Measurements from ENCODE around the gene PSMB10.

The PSMB10 gene

GRCh38 chr16:67914758-67915495 lies 21.7 kb downstream of the PSMB10 start:
- H3K4me3 ChIP-seq (ENCODE audit: low read length) = no peak overlapping the region
- no peak for TF ChIP-seq CTCF (IDR thresholded peaks at IDR 0.05; ENCODE audit: insufficient read depth, low read depth, low read length, missing control alignments)
- no peak for DNase-seq (ENCODE audit: low read depth)

GRCh38 chr16:67910158-67910557 lies 26.5 kb downstream of the PSMB10 start:
- DNase-seq (ENCODE audit: low read depth) = peak; percentile 81
- TF ChIP-seq CTCF (IDR thresholded peaks at IDR 0.05; ENCODE audit: insufficient read depth, low read depth, low read length, missing control alignments) = no peak
- H3K4me3 ChIP-seq (ENCODE audit: low read length) = no peak overlapping the region

- DNase-seq (ENCODE audit: low read depth) = no peak
- TF ChIP-seq CTCF (IDR thresholded peaks at IDR 0.05; ENCODE audit: insufficient read depth, low read depth, low read length, missing control alignments) = no peak
- H3K4me3 ChIP-seq (ENCODE audit: low read length) = no peak overlapping the region
These were observed 27.5 kb downstream of the PSMB10 start for GRCh38 chr16:67909056-67909742.

GRCh38 chr16:67907397-67908180 lies 29.1 kb downstream of the PSMB10 start:
- no peak for TF ChIP-seq CTCF (IDR thresholded peaks at IDR 0.05; ENCODE audit: insufficient read depth, low read depth, low read length, missing control alignments)
- no peak for DNase-seq (ENCODE audit: low read depth)

GRCh38 chr16:67902831-67903230 lies 33.8 kb downstream of the PSMB10 start:
- no peak for TF ChIP-seq CTCF (IDR thresholded peaks at IDR 0.05; ENCODE audit: insufficient read depth, low read depth, low read length, missing control alignments)
- H3K4me3 ChIP-seq (ENCODE audit: low read length) = no peak overlapping the region
- DNase-seq (ENCODE audit: low read depth) = no peak

More at GRCh38 chr16:67907397-67908180, 29.1 kb downstream of the PSMB10 start:
- H3K4me3 ChIP-seq (ENCODE audit: low read length) = no peak overlapping the region

- DNase-seq (ENCODE audit: low read depth) = no peak
- TF ChIP-seq CTCF (IDR thresholded peaks at IDR 0.05; ENCODE audit: insufficient read depth, low read depth, low read length, missing control alignments) = no peak
These were observed 34.9 kb downstream of the PSMB10 start for GRCh38 chr16:67901734-67902133.

More at GRCh38 chr16:67901734-67902133, 34.9 kb downstream of the PSMB10 start:
- no peak overlapping the region for H3K4me3 ChIP-seq (ENCODE audit: low read length)

Data from epithelial cell of esophagus (primary cell).